ENCODE results near the gene RNF150.
A peak's percentile ranks its signal among the peaks of the same experiment; 100 is the strongest.

Gene RNF150

GRCh38 chr4:140856621-140857062, 276.6 kb downstream of the RNF150 start:
- Histone ChIP-seq H3K4me3 (ENCODE audit: low read depth, low read length) (no peak overlapping the region), H3K4me1 (ENCODE audit: control insufficient read depth, insufficient read depth, low read length) (peaks cover 11% of the 10 kb centered on the region), H3K27ac (ENCODE audit: extremely low read depth, low read depth, low read length) (peak overlapping the region; percentile 42; the same call in 1 of the 2 replicates), H3K36me3 (ENCODE audit: control insufficient read depth in 2 of 2, insufficient read depth in 1 of 2, low read length in 2 of 2) (no peaks in the 10 kb centered on the region), H3K9me3 (ENCODE audit: control insufficient read depth, insufficient read depth, low read depth, low read length) (no peaks in the 10 kb centered on the region)
- ChIA-PET CTCF (interaction anchor here (8.0 kb wide), 1 partner anchor 28 kb away, joined by 63 read pairs; no protein-coding TSS in a partner anchor), POLR2A (no interaction called here)
- TF ChIP-seq ZIC2 (tag by site-specific recombination; IDR thresholded peaks at IDR 0.05) (peak; percentile 62), IKZF3 (tag by site-specific recombination; IDR thresholded peaks at IDR 0.05) (no peak; the same call in 1 of the 2 replicates), ZBTB49 (tag by site-specific recombination; IDR thresholded peaks at IDR 0.05; ENCODE audit: low read depth) (no peak), ZBTB20 (tag by site-specific recombination; IDR thresholded peaks at IDR 0.05) (0 out of 2 replicates have a peak, but pooled peaks have one; percentile 27), GLIS1 (tag by site-specific recombination; IDR thresholded peaks at IDR 0.05) (peak; percentile 76), KLF17 (tag by site-specific recombination; IDR thresholded peaks at IDR 0.05) (0 out of 2 replicates have a peak, but pooled peaks have one; percentile 26), OVOL3 (tag by site-specific recombination; IDR thresholded peaks at IDR 0.05) (no peak), ZNF398 (tag by site-specific recombination; IDR thresholded peaks at IDR 0.05) (peak; percentile 77), ZBTB26 (tag by site-specific recombination; optimal IDR thresholded peaks at IDR 0.05) (no peak), SP3 (tag by site-specific recombination; IDR thresholded peaks at IDR 0.05) (0 out of 2 replicates have a peak, but pooled peaks have one; percentile 23), ZNF610 (tag by site-specific recombination; IDR thresholded peaks at IDR 0.05; ENCODE audit: borderline replicate concordance) (no peak), ZNF792 (tag by site-specific recombination; IDR thresholded peaks at IDR 0.05) (no peak), ZFHX2 (tag by site-specific recombination; conservative IDR thresholded peaks at IDR 0.05) (peak; percentile 42; the same call in 1 of the 2 replicates), ZSCAN30 (tag by site-specific recombination; IDR thresholded peaks at IDR 0.05) (0 out of 2 replicates have a peak, but pooled peaks have one; percentile 31), PRDM1 (tag by site-specific recombination; IDR thresholded peaks at IDR 0.05) (peak; percentile 12; the same call in 1 of the 2 replicates), ZNF660 (tag by site-specific recombination; IDR thresholded peaks at IDR 0.05) (peak; percentile 9; the same call in 1 of the 2 replicates), ZSCAN18 (tag by site-specific recombination; IDR thresholded peaks at IDR 0.05) (no peak), ZNF341 (tag by site-specific recombination; IDR thresholded peaks at IDR 0.05; ENCODE audit: low read depth) (0 out of 2 replicates have a peak, but pooled peaks have one; percentile 18), KLF9 (tag by site-specific recombination; IDR thresholded peaks at IDR 0.05; ENCODE audit: low read depth) (peak; percentile 47; the same call in 1 of the 2 replicates), OSR2 (tag by site-specific recombination; IDR thresholded peaks at IDR 0.05) (peak; percentile 7; the same call in 1 of the 2 replicates), ZNF654 (tag by site-specific recombination; IDR thresholded peaks at IDR 0.05; ENCODE audit: low read depth) (no peak), WT1 (tag by site-specific recombination; IDR thresholded peaks at IDR 0.05) (peak; percentile 58; the same call in 1 of the 2 replicates), ZNF132 (tag by site-specific recombination; IDR thresholded peaks at IDR 0.05; ENCODE audit: borderline replicate concordance) (no peak), PRDM10 (tag by site-specific recombination; IDR thresholded peaks at IDR 0.05) (peak; percentile 81), ZBTB48 (tag by site-specific recombination; IDR thresholded peaks at IDR 0.05) (peak; percentile 41; the same call in 1 of the 2 replicates)
